ENCODE data around the gene CD86.
"Not testable (repeated sequence)": the region's sequence is repeated elsewhere in the genome, so short reads cannot be mapped to it uniquely, and the experiment has no call there.

The CD86 gene

GRCh38 chr3:122055215-122055614 lies at the start of gene CD86:
TSS of gene CD86 (plus strand) at chr3:122055362. CDS start at chr3:122055490, 128 bp downstream.
- DNase-seq (ENCODE audit: low spot score): no peak

- DNase-seq (ENCODE audit: low spot score): no peak
Observed at GRCh38 chr3:122006267-122006666, 48.9 kb upstream of the CD86 start.

- no peak for DNase-seq (ENCODE audit: low spot score)
Observed at GRCh38 chr3:122008166-122008565, 47.0 kb upstream of the CD86 start.

GRCh38 chr3:122010506-122010905 lies 44.7 kb upstream of the CD86 start:
- no peak for DNase-seq (ENCODE audit: low spot score)

- no peak for DNase-seq (ENCODE audit: low spot score)
Observed at GRCh38 chr3:122011396-122011795, 43.8 kb upstream of the CD86 start.

GRCh38 chr3:122012821-122013220 lies 42.3 kb upstream of the CD86 start:
- no peak for DNase-seq (ENCODE audit: low spot score)

- DNase-seq (ENCODE audit: low spot score): no peak
Observed at GRCh38 chr3:122013448-122013925, 41.7 kb upstream of the CD86 start.

GRCh38 chr3:122014741-122015140 lies 40.4 kb upstream of the CD86 start:
- DNase-seq (ENCODE audit: low spot score): no peak

- DNase-seq (ENCODE audit: low spot score): no peak
Observed at GRCh38 chr3:122019493-122019892, 35.7 kb upstream of the CD86 start.

GRCh38 chr3:122021037-122021436 lies 34.1 kb upstream of the CD86 start:
- no peak for DNase-seq (ENCODE audit: low spot score)

- no peak for DNase-seq (ENCODE audit: low spot score)
Observed at GRCh38 chr3:122021811-122022401, 33.3 kb upstream of the CD86 start, which contains the start of gene ILDR1. TSS of gene ILDR1 (minus strand) at chr3:122022247. CDS start at chr3:122022077, 170 bp downstream.

- DNase-seq (ENCODE audit: low spot score): no peak
Observed at GRCh38 chr3:122023335-122023910, 31.7 kb upstream of the CD86 start.

- no peak for DNase-seq (ENCODE audit: low spot score)
Observed at GRCh38 chr3:122024800-122025199, 30.4 kb upstream of the CD86 start.

GRCh38 chr3:122025296-122025695 lies 29.9 kb upstream of the CD86 start:
- DNase-seq (ENCODE audit: low spot score): no peak

GRCh38 chr3:122030381-122031122 lies 24.6 kb upstream of the CD86 start:
- peak; percentile 58 for DNase-seq (ENCODE audit: low spot score)

GRCh38 chr3:122031123-122031468 lies 24.1 kb upstream of the CD86 start:
- DNase-seq (ENCODE audit: low spot score): no peak

- no peak for DNase-seq (ENCODE audit: low spot score)
Observed at GRCh38 chr3:122032531-122032930, 22.6 kb upstream of the CD86 start.

GRCh38 chr3:122033023-122033422 lies 22.1 kb upstream of the CD86 start:
- no peak for DNase-seq (ENCODE audit: low spot score)

- DNase-seq (ENCODE audit: low spot score): not testable (repeated sequence)
Observed at GRCh38 chr3:122047296-122047695, 7.9 kb upstream of the CD86 start.

- DNase-seq (ENCODE audit: low spot score): not testable (repeated sequence)
Observed at GRCh38 chr3:122047773-122048172, 7.4 kb upstream of the CD86 start.

GRCh38 chr3:122052968-122053367 lies 2.2 kb upstream of the CD86 start:
- no peak for DNase-seq (ENCODE audit: low spot score)

GRCh38 chr3:122057671-122058070 lies 2.5 kb downstream of the CD86 start:
- DNase-seq (ENCODE audit: low spot score): no peak

- no peak for DNase-seq (ENCODE audit: low spot score)
Observed at GRCh38 chr3:122058294-122058693, 3.1 kb downstream of the CD86 start.

Measured in AG08396 (cell line).